ENCODE results near the gene GCDH. TPM values are rescaled to one million over a fixed set of nuclear protein-coding genes. Genes with fewer than 3 reads are reported as not detected.

Gene GCDH
- total and polyA plus RNA-seq, 2 of the 8 experiments (the other 6 are each of a cell fraction or from before 2014, with no cell fraction given), result 67.3 to 89.4 TPM

DNA sequence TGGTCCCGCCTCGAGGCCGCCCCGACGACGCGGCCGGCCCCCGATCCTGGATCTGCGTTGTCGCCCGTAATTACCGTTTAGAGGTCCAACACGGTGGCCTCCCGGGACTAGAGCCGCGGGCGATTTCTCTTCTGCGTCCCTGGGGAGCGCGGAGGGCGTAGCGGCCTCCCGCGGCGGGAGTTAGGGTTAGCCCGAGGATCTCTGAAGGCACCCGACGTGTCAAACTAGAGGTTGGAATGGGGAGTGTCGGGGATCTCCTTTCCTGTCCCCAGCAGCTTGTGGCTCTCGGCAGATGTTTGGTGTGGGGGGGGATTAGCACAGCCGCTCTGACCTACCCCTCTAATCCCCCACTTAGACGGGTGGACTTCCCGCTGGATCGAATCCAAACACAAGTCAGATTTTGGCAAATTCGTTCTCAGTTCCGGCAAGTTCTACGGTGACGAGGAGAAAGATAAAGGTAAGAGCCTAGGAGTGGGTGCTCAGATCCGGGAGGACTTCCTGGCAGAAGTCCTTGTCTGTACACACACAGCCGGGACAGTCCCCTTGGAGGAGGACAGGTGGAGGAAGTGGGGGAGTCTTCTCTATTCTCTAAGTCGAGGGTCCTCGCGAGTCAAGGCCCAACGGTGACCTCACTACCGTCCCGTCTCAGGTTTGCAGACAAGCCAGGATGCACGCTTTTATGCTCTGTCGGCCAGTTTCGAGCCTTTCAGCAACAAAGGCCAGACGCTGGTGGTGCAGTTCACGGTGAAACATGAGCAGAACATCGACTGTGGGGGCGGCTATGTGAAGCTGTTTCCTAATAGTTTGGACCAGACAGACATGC, 48.0 kb downstream of the GCDH start (continued):
- no peak for TF ChIP-seq BCL11A (IDR thresholded peaks at IDR 0.05; ENCODE audit: low read depth in 2 of 2, low read length in 2 of 2)
